ENCODE measurements around the gene USP5. TPM values are rescaled to one million over a fixed set of nuclear protein-coding genes. Genes with fewer than 3 reads are reported as not detected.

USP5 gene
- polyA plus RNA-seq, 3 donors, result 28.0 to 32.4 (median 29.9) TPM

GRCh38 chr12:6840330-6840729, 11.6 kb upstream of the USP5 start:
- Histone ChIP-seq H3K79me2 (ENCODE audit: insufficient read depth, low read length) (no peaks in the 10 kb centered on the region), H2AFZ (ENCODE audit: insufficient read depth, low read depth, low read length, poor library complexity, severe bottlenecking) (no peak overlapping the region), H3K9ac (ENCODE audit: insufficient read depth, low read length, poor library complexity, severe bottlenecking) (no peak overlapping the region), H3K4me3 (replicated peaks in 1 of 3; ENCODE audit: low read depth in 2 of 3, low read length in 3 of 3) (no peak overlapping the region), H3K36me3 (replicated peaks in 1 of 2; ENCODE audit: control insufficient read depth in 1 of 2, insufficient read depth in 2 of 2, low read length in 2 of 2) (no peaks in the 10 kb centered on the region), H3K4me1 (ENCODE audit: control insufficient read depth in 1 of 2, insufficient read depth in 2 of 2, low read length in 2 of 2) (peaks cover 3 to 4% of the 10 kb centered on the region in 2 donors), H3K9me3 (replicated peaks in 1 of 2; ENCODE audit: control insufficient read depth in 1 of 2, insufficient read depth in 1 of 2, low read length in 2 of 2) (no peaks in the 10 kb centered on the region), H3K4me2 (replicated peaks; ENCODE audit: extremely low read depth, low read length, poor library complexity, severe bottlenecking) (no peak overlapping the region), H3K27ac (ENCODE audit: low read depth in 1 of 2, low read length in 2 of 2) (no peak overlapping the region), H3K27me3 (ENCODE audit: control insufficient read depth in 2 of 2, insufficient read depth in 2 of 2, low read length in 2 of 2) (no peaks in the 10 kb centered on the region), H4K20me1 (ENCODE audit: insufficient read depth, low read length) (no peaks in the 10 kb centered on the region)
- TF ChIP-seq CTCF (IDR thresholded peaks at IDR 0.05), result no peak
- Mint-ChIP-seq H3K36me3 (peaks cover 4 to 6% of the 10 kb centered on the region in 2 donors), H3K4me1 (no peaks in the 10 kb centered on the region), H3K27ac (no peak overlapping the region), H3K9me3 (no peaks in the 10 kb centered on the region), H3K4me3 (no peak overlapping the region), H3K27me3 (ENCODE audit: low read depth in 3 of 3) (peaks cover 0 to 4% (median 3%) of the 10 kb centered on the region in 3 donors)
- 100% methylated on average over 1 of the region's 1 CpG for WGBS (ENCODE audit: insufficient coverage)
- DNase-seq, result no peak
- intact Hi-C loops (cut with micrococcal nuclease), result no loop called here

DNA sequence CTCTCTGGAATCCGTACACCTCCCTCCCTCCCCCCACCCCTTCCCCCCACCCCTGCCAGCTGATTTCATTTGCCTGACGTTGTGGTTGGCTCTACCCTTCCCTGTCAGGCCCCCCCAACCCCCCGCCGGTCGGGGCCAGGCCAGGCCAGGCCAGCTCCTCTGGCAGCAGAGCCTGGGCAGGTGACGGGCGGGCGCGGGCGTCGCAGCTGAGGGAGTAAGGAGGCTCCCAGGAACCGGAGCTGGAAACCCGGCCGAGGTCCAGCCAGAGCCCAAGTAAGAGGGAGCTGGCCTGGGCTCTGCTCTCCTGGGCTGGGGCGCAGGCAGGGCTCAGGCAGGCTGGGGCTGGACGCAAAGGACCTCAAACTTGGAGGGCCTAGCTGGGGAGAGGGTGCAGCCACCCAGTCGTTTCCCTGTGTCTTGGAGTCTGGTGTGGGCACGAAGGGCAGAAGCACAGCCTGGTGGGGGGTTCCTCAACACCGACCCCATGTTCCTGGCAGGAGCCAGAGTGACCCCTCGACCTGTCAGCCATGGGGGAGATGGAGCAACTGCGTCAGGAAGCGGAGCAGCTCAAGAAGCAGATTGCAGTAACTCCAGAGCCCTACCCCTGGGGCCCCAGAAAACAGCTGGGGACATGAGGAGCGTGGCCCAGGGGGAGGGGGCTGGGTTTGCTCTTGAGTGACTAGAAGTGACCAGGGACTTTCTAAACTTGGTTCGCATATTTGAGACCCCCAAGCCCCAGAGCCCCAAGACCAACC, 11.0 kb upstream of the USP5 start, which contains the start of gene GNB3:
Gene GNB3 (plus strand): TSS at position 165 of the 755 bp plus-strand sequence. CDS start 363 bp downstream, at position 528.
- peak within 1 kb of the TSS in 2 of 7 donors; percentile 18 to 83 for H3K27ac Mint-ChIP-seq
- intact Hi-C loops (cut with micrococcal nuclease), result no loop called here
- H3K36me3 ChIP-seq (replicated peaks in 1 of 2; ENCODE audit: control insufficient read depth in 1 of 2, insufficient read depth in 2 of 2, low read length in 2 of 2), result no peaks in the 10 kb centered on the region
- no peak within 1 kb of the TSS for H3K27ac ChIP-seq (ENCODE audit: low read depth in 1 of 2, low read length in 2 of 2)
- WGBS (ENCODE audit: insufficient coverage), result 95% methylated on average over 16 of the region's 24 CpGs
- H3K36me3 Mint-ChIP-seq, result peaks cover 6 to 11% of the 10 kb centered on the region in 2 donors
- H3K9me3 ChIP-seq (replicated peaks in 1 of 2; ENCODE audit: control insufficient read depth in 1 of 2, insufficient read depth in 1 of 2, low read length in 2 of 2), result no peaks in the 10 kb centered on the region
- peaks cover under 1% of the 10 kb centered on the region in 2 donors for H3K4me1 ChIP-seq (ENCODE audit: control insufficient read depth in 1 of 2, insufficient read depth in 2 of 2, low read length in 2 of 2)
- H3K9me3 Mint-ChIP-seq, result no peaks in the 10 kb centered on the region
- H3K4me2 ChIP-seq (replicated peaks; ENCODE audit: extremely low read depth, low read length, poor library complexity, severe bottlenecking), result no peak within 1 kb of the TSS
- H3K4me3 Mint-ChIP-seq, result no peak within 1 kb of the TSS
- no peaks in the 10 kb centered on the region for H3K27me3 ChIP-seq (ENCODE audit: control insufficient read depth in 2 of 2, insufficient read depth in 2 of 2, low read length in 2 of 2)
- TF ChIP-seq CTCF (IDR thresholded peaks at IDR 0.05), result no peak
- H2AFZ ChIP-seq (ENCODE audit: insufficient read depth, low read depth, low read length, poor library complexity, severe bottlenecking), result no peak within 1 kb of the TSS
- H3K79me2 ChIP-seq (ENCODE audit: insufficient read depth, low read length), result no peaks in the 10 kb centered on the region
- H3K4me1 Mint-ChIP-seq, result peaks cover 1% of the 10 kb centered on the region
- no peak within 1 kb of the TSS for H3K9ac ChIP-seq (ENCODE audit: insufficient read depth, low read length, poor library complexity, severe bottlenecking)
- no peak within 1 kb of the TSS for H3K4me3 ChIP-seq (replicated peaks in 1 of 3; ENCODE audit: low read depth in 2 of 3, low read length in 3 of 3)
- H4K20me1 ChIP-seq (ENCODE audit: insufficient read depth, low read length), result no peaks in the 10 kb centered on the region
- H3K27me3 Mint-ChIP-seq (ENCODE audit: low read depth in 3 of 3), result peaks cover 0 to 4% (median 3%) of the 10 kb centered on the region in 3 donors
- no peak for DNase-seq

Data from CD14-positive monocyte (primary cell).